Tibial nerve (tissue), 4 donors: ENCODE results near the gene CNPY1. TPM values are rescaled to one million over a fixed set of nuclear protein-coding genes. Genes with fewer than 3 reads are reported as not detected.

Source experiments
- DNase-seq, 2 donors: peaks; one replicate each; pipeline ENCODE4 v3.0.0-alpha.2; 2019; ENCODE audit warnings: low spot score in 2 of 2
- H3K27ac ChIP-seq, 4 donors: fragments of 200-600 bp; sonication (generic) in 3 of 4; one replicate each; pipeline ENCODE4 v1.5.1; 2017 to 2019; ENCODE audit warnings: mild to moderate bottlenecking in 1 of 4
- H3K27me3 ChIP-seq, 2 donors: fragments of 200-600 bp; sonication (generic) in 1 of 2; one replicate each; pipeline versions ENCODE4 v1.5.1 to v1.6.0; 2017 to 2019
- H3K36me3 ChIP-seq, 3 donors: fragments of 200-600 bp; sonication (generic); one replicate each; pipeline ENCODE4 v1.5.1; 2018 to 2019
- H3K4me1 ChIP-seq, 4 donors: fragments of 200-600 bp; sonication (generic) in 3 of 4; one replicate each; pipeline ENCODE4 v1.5.1; 2017 to 2019
- H3K4me3 ChIP-seq, 4 donors: fragments of 200-600 bp; sonication (generic) in 3 of 4; one replicate each; pipeline ENCODE4 v1.5.1; 2017 to 2019; ENCODE audit warnings: mild to moderate bottlenecking in 1 of 4, moderate library complexity in 1 of 4
- H3K9me3 ChIP-seq, 4 donors: fragments of 200-600 bp; sonication (generic) in 3 of 4; one replicate each; pipeline ENCODE4 v1.5.1; 2017 to 2019
- EP300 ChIP-seq, 2 donors: sonication (generic); formaldehyde crosslinking; IDR thresholded peaks; one replicate each; pipeline ENCODE4 v1.6.1; 2017; ENCODE audit warnings: antibody characterized with exemption in 2 of 2, mild to moderate bottlenecking in 1 of 2
- POLR2A ChIP-seq, 2 donors: fragments of 450-650 bp; IDR thresholded peaks; one replicate each; pipeline ENCODE4 v1.6.1; 2017; ENCODE audit warnings: antibody characterized with exemption in 2 of 2, mild to moderate bottlenecking in 2 of 2, moderate library complexity in 2 of 2
- WGBS, 2 donors: methylation state at CpG; one replicate each; pipeline ENCODE4 v1.1.5; 2018; 5-methylcytosine and 5-hydroxymethylcytosine counted together
- total RNA-seq, 4 donors: library from RNA; depleted of rRNA; stranded (reverse); fragments of >200 nt; gene quantifications; one replicate each; pipeline ENCODE4 v1.1.0, GENCODE V29; 2016
- TF ChIP-seq, protein P1 (sequence below), 5 experiments: fragments of 200-600 bp in 3 of 5; fragments of 450-650 bp in 2 of 5; sonication (generic) in 3 of 5; IDR thresholded peaks; one replicate each; pipeline ENCODE4 v1.5.1; 2016 to 2019; ENCODE audit warnings: antibody characterized with exemption in 5 of 5, mild to moderate bottlenecking in 3 of 5, moderate library complexity in 2 of 5

Gene CNPY1
- total RNA-seq, 4 donors from 2014 or later = 0.30 TPM; not detected in 3

- H3K36me3 ChIP-seq = no peaks in the 10 kb centered on the region
- WGBS, 2 donors = 19 to 35% methylated on average over 3 of the region's 3 CpGs
- no peak overlapping the region for H3K27ac ChIP-seq
- H3K4me1 ChIP-seq = peaks cover 0 to 45% (median 22%) of the 10 kb centered on the region in 4 donors
- H3K4me3 ChIP-seq = no peak overlapping the region
- TF ChIP-seq POLR2A (IDR thresholded peaks at IDR 0.05) (no peak), EP300 (IDR thresholded peaks at IDR 0.05) (no peak)
- TF ChIP-seq, protein P1, sequence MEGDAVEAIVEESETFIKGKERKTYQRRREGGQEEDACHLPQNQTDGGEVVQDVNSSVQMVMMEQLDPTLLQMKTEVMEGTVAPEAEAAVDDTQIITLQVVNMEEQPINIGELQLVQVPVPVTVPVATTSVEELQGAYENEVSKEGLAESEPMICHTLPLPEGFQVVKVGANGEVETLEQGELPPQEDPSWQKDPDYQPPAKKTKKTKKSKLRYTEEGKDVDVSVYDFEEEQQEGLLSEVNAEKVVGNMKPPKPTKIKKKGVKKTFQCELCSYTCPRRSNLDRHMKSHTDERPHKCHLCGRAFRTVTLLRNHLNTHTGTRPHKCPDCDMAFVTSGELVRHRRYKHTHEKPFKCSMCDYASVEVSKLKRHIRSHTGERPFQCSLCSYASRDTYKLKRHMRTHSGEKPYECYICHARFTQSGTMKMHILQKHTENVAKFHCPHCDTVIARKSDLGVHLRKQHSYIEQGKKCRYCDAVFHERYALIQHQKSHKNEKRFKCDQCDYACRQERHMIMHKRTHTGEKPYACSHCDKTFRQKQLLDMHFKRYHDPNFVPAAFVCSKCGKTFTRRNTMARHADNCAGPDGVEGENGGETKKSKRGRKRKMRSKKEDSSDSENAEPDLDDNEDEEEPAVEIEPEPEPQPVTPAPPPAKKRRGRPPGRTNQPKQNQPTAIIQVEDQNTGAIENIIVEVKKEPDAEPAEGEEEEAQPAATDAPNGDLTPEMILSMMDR (IDR thresholded peaks at IDR 0.05) = no peak
- H3K9me3 ChIP-seq = no peaks in the 10 kb centered on the region
- DNase-seq = no peak
- H3K27me3 ChIP-seq = peaks cover 4 to 92% of the 10 kb centered on the region in 2 donors
Measured at GRCh38 chr7:155461631-155462030, 84.7 kb downstream of the CNPY1 start.

GRCh38 chr7:155460926-155461613 lies 85.3 kb downstream of the CNPY1 start:
- Histone ChIP-seq H3K27me3 (peaks cover 3 to 92% of the 10 kb centered on the region in 2 donors), H3K36me3 (no peaks in the 10 kb centered on the region), H3K27ac (no peak overlapping the region), H3K9me3 (no peaks in the 10 kb centered on the region), H3K4me3 (no peak overlapping the region), H3K4me1 (peaks cover 0 to 45% (median 20%) of the 10 kb centered on the region in 4 donors)
- no peak for DNase-seq
- no peak for TF ChIP-seq POLR2A (IDR thresholded peaks at IDR 0.05)
- TF ChIP-seq, protein P1 (IDR thresholded peaks at IDR 0.05) = no peak
- no peak for TF ChIP-seq EP300 (IDR thresholded peaks at IDR 0.05)
- WGBS, 2 donors = 2 to 10% methylated on average over 8 of the region's 8 CpGs

DNA sequence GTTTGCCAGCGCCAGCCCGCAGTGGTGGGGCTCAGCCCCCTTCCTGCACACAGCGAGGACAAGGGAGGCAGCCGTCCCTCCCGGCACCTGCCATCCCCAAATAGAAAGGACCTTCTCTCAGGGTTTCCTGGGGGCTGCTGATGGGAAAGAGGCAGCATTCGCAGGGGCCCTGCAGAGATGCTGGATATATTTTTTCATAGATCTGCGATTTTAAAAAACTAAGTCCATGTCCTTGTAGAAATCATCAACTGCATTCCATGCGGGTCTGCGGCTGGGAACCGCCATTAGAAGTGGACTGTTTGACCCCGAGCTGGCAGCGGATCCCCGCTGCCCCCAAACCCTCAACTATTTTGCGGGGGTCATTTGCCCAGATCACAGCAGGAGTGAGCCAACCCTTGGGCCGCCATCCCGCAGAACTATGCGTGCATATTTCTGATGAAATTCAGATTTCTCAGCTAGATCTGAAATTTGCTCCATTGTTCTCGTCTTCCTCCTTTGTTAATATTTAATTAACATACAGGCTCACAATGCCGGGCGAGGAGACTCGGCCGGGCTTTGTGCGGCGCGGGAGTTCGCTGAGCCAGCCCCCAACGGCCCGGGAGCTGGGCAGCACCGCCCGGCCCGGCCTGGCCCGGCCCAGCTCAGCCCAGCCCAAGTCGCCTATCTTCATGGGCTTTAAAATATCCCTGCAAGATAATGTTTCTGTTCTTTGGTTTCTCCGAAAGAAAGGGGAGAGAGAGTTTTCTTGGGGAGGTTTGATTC lies 86.5 kb downstream of the CNPY1 start:
- Histone ChIP-seq H3K36me3 (no peaks in the 10 kb centered on the region), H3K9me3 (no peaks in the 10 kb centered on the region), H3K4me1 (peaks cover 0 to 41% (median 20%) of the 10 kb centered on the region in 4 donors), H3K27me3 (peaks cover 0 to 92% of the 10 kb centered on the region in 2 donors), H3K27ac (no peak overlapping the region), H3K4me3 (no peak overlapping the region)
- WGBS, 2 donors = 8% methylated on average over 29 to 34 of the region's 34 CpGs
- no peak for TF ChIP-seq EP300 (IDR thresholded peaks at IDR 0.05)
- DNase-seq = no peak

DNA sequence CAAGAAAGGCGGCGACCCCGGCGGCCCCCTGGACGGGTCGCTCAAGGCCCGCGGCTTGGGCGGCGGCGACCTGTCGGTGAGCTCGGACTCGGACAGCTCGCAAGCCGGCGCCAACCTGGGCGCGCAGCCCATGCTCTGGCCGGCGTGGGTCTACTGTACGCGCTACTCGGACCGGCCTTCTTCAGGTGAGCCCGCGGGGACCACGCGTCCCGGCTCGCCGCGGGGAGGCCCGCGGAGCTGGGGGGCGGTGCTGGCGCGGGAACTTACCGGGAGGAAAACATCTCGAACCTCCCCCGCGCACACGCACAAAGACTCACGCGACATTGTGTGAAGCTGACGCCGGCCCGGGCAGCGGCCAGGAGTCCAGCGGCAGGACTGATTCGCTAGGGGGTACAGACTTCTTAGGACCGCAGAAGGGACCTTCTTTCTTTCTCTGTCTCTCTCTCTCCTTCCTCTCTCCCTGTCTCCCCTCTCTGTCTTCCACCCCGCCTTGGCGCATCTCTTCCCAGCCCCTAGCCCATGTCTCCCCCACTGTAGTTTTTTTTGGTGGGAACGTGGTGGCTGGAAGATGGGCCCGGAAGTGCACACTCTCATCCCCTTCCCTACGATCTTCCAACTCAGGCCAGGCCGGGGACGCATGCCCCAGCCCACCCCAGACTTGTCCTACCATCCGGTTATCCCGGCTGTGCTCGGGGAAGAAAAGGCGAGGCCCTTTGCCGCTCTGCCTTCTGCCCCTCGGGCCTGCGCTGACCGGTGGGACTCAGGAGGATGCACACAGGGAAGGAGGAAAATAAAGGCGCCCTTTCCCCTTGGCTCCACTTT lies 87.3 kb downstream of the CNPY1 start:
- 3% methylated on average over 48 to 55 of the region's 68 CpGs for WGBS, 2 donors
- no peaks in the 10 kb centered on the region for H3K36me3 ChIP-seq
- DNase-seq = no peak
- TF ChIP-seq POLR2A (IDR thresholded peaks at IDR 0.05) (no peak), EP300 (IDR thresholded peaks at IDR 0.05) (no peak)
- TF ChIP-seq, protein P1 (IDR thresholded peaks at IDR 0.05) = no peak
- peaks cover 0 to 92% of the 10 kb centered on the region in 2 donors for H3K27me3 ChIP-seq
- H3K9me3 ChIP-seq = no peaks in the 10 kb centered on the region
- H3K4me3 ChIP-seq = peak overlapping the region in 1 of 4 donors; percentile 40
- no peak overlapping the region for H3K27ac ChIP-seq
- H3K4me1 ChIP-seq = peaks cover 0 to 48% (median 23%) of the 10 kb centered on the region in 4 donors

DNA sequence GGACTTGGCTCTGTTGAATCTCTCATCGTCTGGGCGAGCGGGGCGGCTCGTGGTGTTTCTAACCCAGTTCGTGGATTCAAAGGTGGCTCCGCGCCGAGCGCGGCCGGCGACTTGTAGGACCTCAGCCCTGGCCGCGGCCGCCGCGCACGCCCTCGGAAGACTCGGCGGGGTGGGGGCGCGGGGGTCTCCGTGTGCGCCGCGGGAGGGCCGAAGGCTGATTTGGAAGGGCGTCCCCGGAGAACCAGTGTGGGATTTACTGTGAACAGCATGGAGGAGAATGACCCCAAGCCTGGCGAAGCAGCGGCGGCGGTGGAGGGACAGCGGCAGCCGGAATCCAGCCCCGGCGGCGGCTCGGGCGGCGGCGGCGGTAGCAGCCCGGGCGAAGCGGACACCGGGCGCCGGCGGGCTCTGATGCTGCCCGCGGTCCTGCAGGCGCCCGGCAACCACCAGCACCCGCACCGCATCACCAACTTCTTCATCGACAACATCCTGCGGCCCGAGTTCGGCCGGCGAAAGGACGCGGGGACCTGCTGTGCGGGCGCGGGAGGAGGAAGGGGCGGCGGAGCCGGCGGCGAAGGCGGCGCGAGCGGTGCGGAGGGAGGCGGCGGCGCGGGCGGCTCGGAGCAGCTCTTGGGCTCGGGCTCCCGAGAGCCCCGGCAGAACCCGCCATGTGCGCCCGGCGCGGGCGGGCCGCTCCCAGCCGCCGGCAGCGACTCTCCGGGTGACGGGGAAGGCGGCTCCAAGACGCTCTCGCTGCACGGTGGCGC lies 88.1 kb downstream of the CNPY1 start, which contains the start of gene EN2:
EN2 (plus strand) TSS at position 19 of the 767 bp plus-strand sequence; CDS start at position 268, 249 bp downstream.
- TF ChIP-seq POLR2A (IDR thresholded peaks at IDR 0.05) = no peak
- TF ChIP-seq, protein P1 (IDR thresholded peaks at IDR 0.05) = no peak
- TF ChIP-seq EP300 (IDR thresholded peaks at IDR 0.05) = no peak
- H3K36me3 ChIP-seq = no peaks in the 10 kb centered on the region
- peak within 1 kb of the TSS; percentile 21 to 51 (median 34) for H3K4me3 ChIP-seq
- H3K9me3 ChIP-seq = no peaks in the 10 kb centered on the region
- DNase-seq = no peak
- no peak within 1 kb of the TSS for H3K27ac ChIP-seq
- peaks cover 0 to 56% (median 25%) of the 10 kb centered on the region in 4 donors for H3K4me1 ChIP-seq
- peaks cover 0 to 92% of the 10 kb centered on the region in 2 donors for H3K27me3 ChIP-seq
- WGBS, 2 donors = 3% methylated on average over 29 to 55 of the region's 105 CpGs
